ENCODE measurements around the gene NSA2.
"Not testable (repeated sequence)": the region's sequence is repeated elsewhere in the genome, so short reads cannot be mapped to it uniquely, and the experiment has no call there.

The NSA2 gene

GRCh38 chr5:74766849-74767578 lies at the start of gene NSA2, which contains the start of gene GFM2:
Gene NSA2, plus strand, starts transcription at chr5:74767249. Its CDS starts 112 bp downstream, at chr5:74767361.
Gene GFM2, minus strand, starts transcription at chr5:74767117. Its CDS starts 3,375 bp downstream, at chr5:74763742.
- in situ Hi-C loops (cut with MboI; ENCODE audit: low sequenced_read_pairs), result no loop called here

DNA sequence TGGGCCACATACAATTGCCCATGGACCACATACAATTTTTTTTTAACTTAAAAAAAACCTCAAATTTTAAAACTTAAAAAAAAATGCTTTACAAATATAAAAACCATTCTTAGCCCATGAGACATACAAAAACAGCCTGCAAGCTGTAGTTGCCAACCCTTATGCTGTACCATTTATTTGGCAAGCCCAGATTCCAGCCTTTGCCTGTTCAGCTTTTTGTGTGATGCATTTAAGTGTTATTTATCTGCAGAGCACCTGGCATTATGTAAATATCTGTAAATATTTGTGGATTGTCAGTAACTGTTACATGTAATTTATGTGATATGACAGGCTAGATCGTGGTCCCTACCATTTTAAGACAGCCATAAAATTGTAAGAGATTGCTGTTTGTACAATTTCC lies 49.5 kb upstream of the NSA2 start:
- in situ Hi-C loops (cut with MboI; ENCODE audit: low sequenced_read_pairs), result no loop called here

DNA sequence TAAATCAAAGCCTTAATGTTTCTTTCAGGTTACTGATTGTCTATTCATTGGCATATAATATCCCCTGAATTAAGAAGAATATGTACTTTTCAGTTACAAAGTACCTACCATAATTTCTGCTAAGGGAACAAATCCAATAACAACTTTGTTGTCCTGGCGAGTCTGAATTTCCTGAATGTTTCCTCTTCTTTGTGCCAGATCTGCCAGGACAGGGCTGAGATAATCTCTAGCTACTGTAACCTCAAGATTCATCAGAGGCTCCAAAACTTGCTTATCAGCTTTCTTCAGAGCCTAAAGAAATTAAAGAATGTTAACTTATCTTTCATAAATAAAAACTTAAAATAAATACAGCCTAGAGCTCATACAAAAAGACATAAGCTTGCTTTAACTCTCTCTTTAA lies 44.8 kb upstream of the NSA2 start:
- in situ Hi-C loops (cut with MboI; ENCODE audit: low sequenced_read_pairs), result no loop called here

DNA sequence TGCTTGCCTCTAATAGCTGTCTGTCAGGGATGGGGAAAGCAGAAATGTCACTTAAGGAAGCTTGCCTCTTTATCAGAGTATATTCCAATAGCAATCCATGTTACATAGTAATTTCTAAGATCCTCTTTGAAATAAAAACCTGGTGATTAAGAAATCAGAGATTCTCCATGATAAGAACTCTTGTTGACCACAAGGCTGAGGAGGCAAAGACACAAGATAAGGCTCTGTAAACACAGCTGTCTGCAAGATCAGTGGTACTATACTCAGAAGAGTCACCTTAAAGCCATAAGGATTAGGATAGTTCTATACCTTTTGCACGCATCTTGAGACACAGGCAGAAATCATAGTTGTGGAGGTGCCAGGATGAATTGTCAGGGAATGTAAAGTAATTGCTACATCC lies 41.7 kb upstream of the NSA2 start:
- in situ Hi-C loops (cut with MboI; ENCODE audit: low sequenced_read_pairs), result no loop called here

DNA sequence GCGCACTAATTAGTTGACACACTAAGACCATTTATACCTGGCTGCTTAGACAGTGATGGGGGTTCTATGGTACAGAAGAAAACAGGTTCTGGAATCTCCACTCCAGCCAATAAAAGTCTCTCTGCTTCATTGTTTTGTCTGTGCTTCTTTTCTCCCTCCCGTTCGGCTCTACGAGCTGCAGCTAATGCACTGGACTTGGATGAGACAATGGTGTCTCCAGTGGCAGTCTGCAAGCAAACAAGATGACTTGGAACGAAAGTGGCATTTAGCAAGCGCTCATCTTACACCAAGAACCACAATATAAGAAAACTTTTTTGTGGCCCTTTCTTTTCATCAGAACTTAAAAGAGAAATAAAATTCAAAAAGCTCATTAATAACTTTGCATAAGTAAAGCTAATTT lies 30.3 kb upstream of the NSA2 start:
- in situ Hi-C loops (cut with MboI; ENCODE audit: low sequenced_read_pairs), result no loop called here

GRCh38 chr5:74738406-74738805 lies 28.6 kb upstream of the NSA2 start:
- in situ Hi-C loops (cut with MboI; ENCODE audit: low sequenced_read_pairs), result no loop called here

- in situ Hi-C loops (cut with MboI; ENCODE audit: low sequenced_read_pairs), result not testable (repeated sequence)
Measured at GRCh38 chr5:74748742-74749141, 18.3 kb upstream of the NSA2 start.

- in situ Hi-C loops (cut with MboI; ENCODE audit: low sequenced_read_pairs), result no loop called here
Measured at GRCh38 chr5:74761241-74761640, 5.8 kb upstream of the NSA2 start.

- in situ Hi-C loops (cut with MboI; ENCODE audit: low sequenced_read_pairs), result no loop called here
Measured at GRCh38 chr5:74762599-74762998, 4.5 kb upstream of the NSA2 start.

DNA sequence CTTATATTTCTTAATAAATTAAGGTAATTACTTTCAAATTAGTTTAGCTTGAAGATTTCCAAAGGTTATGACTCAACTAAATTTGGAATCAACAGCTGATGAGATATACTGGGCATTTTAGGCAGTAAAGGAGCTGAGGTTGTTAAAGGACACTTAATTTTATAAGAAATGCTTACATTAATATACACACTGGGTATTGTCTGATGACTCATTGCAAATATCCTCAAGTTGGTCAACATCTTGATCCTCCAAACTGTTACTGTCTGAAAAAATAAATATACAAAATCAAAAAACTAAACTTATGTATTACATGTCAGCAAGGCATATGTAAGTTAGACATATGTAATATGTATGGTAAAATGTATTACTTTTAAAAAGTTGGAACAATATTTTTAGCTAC lies 3.5 kb upstream of the NSA2 start:
- in situ Hi-C loops (cut with MboI; ENCODE audit: low sequenced_read_pairs), result no loop called here

DNA sequence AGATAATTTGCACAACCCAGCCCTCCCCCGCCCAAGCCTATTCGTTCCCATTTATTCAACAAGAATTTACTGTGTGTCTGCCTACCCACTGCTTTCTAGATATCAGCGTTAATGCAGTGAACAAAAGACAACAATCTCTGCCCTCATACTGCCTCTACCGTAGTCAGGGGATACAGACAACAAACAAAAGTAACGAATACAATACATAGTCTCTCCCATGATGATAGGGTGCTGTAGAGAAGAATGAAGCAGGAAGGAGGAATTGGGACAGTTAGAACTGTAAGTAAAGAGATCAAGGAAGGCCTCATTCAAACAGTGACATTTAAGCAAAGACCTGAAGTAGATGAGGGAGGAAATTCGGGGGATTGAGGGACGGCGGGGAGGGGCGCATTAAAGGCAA lies 1.8 kb upstream of the NSA2 start:
- in situ Hi-C loops (cut with MboI; ENCODE audit: low sequenced_read_pairs), result no loop called here

- in situ Hi-C loops (cut with MboI; ENCODE audit: low sequenced_read_pairs), result no loop called here
Measured at GRCh38 chr5:74765929-74766328, 1.1 kb upstream of the NSA2 start.

GRCh38 chr5:74766418-74766848 lies 616 bp upstream of the NSA2 start:
- in situ Hi-C loops (cut with MboI; ENCODE audit: low sequenced_read_pairs), result no loop called here

DNA sequence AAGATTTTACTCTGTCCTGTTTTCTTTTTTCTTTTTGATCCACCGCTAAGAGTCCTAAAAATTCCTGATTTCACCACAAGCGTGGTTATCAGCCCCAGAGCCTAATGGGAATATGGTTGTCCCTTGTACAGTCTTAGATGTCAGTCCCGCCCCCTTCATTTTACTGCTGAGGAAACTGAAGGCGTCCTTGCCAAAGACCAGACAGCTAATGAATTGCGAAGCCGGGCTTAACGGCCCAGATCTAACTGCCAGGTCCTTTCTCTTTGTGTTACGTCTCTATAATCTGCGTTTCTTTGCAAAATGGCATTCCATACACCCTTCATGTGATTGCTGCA lies 497 bp downstream of the NSA2 start:
- in situ Hi-C loops (cut with MboI; ENCODE audit: low sequenced_read_pairs), result no loop called here

- in situ Hi-C loops (cut with MboI; ENCODE audit: low sequenced_read_pairs), result no loop called here
Measured at GRCh38 chr5:74772359-74772758, 5.3 kb downstream of the NSA2 start.

- in situ Hi-C loops (cut with MboI; ENCODE audit: low sequenced_read_pairs), result no loop called here
Measured at GRCh38 chr5:74778609-74779008, 11.6 kb downstream of the NSA2 start.

DNA sequence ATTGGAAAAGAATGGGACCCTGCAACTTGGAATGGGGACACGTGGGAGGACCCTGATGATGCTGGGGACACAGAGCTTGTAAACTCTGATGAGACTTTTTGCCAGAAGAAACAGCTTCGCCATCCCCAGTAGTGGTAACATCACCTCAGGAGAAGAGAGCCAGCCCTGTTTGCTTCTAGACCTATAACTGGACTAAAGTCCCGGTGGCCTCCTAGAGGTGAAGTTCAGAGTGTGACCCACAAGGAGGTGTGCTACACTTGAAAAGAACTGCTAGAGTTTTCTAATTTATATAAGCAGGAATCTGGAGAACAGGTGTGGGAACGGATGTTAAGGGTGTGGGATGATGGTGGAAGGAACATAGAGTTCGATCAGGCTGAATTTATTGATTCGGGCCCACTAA lies 19.8 kb downstream of the NSA2 start:
- in situ Hi-C loops (cut with MboI; ENCODE audit: low sequenced_read_pairs), result no loop called here

DNA sequence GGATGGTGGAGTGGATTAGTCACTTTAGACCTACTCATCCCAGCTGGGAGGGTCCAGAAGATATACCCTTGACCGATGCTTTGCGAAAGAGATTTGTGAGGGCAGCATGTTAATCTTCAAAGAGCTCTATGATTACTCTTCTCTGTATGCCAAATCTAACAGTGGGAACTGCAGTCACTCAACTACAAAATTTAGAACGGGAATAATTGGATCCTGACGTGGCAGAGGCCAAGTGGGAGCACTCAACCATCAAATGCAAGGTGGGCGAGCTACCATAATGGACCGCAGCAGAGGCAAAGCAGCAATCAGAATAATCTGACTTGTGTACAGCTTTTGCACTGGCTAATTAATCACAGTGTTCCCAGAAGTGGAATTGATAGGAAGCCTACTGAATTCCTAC lies 20.4 kb downstream of the NSA2 start:
- in situ Hi-C loops (cut with MboI; ENCODE audit: low sequenced_read_pairs), result no loop called here

- in situ Hi-C loops (cut with MboI; ENCODE audit: low sequenced_read_pairs), result not testable (repeated sequence)
Measured at GRCh38 chr5:74791669-74792068, 24.6 kb downstream of the NSA2 start.

DNA sequence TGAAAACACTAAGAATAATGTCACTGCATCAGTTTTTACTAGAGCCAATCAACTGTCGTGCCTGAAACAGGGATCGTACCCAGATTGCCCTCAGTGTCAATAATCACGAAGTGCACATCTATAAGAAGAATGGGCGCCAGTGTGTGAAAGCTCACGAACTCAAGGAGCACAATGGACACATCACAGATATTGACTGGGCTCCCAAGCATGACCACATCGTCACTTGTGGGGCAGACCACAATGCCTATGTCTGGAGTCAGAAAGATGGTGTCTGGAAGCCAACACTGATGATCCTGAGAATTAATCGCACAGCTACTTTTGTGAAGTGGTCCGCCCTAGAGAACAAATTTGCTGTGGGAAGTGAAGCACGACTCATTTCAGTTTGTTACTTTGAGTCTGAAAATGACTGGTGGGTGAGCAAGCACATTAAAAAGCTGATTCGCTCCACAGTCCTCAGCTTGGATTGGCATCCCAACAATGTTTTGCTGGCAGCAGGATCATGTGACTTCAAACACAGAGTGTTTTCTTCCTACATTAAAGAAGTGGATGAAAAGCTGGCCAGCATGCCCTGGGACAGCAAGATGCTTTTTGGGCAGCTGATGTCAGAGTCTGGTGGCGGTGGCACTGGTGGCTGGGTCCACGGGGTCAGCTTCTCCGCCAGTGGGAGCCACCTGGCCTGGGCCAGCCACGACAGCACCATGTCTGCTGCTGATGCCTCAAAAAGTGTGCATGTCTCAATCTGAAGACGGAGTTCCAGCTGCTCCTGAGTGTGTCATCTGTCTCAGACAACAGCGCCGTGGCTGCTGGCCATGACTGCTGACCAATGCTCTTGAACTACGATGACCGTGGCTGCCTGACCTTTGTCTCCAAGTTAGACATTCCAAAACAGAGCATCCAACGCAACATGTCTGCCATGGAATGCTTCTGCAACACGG lies 32.2 kb downstream of the NSA2 start:
- in situ Hi-C loops (cut with MboI; ENCODE audit: low sequenced_read_pairs), result no loop called here

DNA sequence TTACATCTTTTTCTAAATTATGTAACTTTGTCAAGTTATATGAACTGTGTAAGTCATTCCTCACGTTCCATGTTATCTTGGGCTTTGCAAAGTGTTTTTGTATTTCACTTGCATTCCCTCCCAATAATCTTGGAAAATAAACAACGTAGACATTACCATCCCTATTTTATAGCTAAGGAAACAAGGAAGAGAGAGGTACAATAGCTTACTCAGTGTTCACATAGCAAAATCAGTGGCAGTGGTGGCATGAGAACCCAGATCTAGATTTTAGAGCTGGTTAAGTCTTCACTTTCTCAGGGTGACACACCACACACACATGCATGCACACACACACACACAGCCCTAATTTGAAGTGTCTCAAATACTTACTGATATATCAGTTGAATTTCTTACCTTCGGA lies 34.1 kb downstream of the NSA2 start:
- in situ Hi-C loops (cut with MboI; ENCODE audit: low sequenced_read_pairs), result no loop called here

GRCh38 chr5:74801941-74802340 lies 34.9 kb downstream of the NSA2 start:
- in situ Hi-C loops (cut with MboI; ENCODE audit: low sequenced_read_pairs), result no loop called here

Data from HL-60/S4 treated with phorbol 12-myristate 13-acetate at 8.2 ng/mL for 4 days and 3 days (cell line).